IPS-18c (cell line): Measurements from ENCODE around the gene DERA.

ENCODE experiments used
- H3K4me3 ChIP-seq: 2 replicates; pipeline ENCODE4 v1.7.0; 2013; ENCODE audit warnings: low read depth, mild to moderate bottlenecking, low read length, moderate library complexity; ENCODE audit not compliant: insufficient read depth
- H3K9me3 ChIP-seq: one replicate; pipeline ENCODE4 v1.6.1; 2013; ENCODE audit warnings: mild to moderate bottlenecking, low read length, moderate library complexity; ENCODE audit not compliant: control insufficient read depth, insufficient read depth

The DERA gene

DNA sequence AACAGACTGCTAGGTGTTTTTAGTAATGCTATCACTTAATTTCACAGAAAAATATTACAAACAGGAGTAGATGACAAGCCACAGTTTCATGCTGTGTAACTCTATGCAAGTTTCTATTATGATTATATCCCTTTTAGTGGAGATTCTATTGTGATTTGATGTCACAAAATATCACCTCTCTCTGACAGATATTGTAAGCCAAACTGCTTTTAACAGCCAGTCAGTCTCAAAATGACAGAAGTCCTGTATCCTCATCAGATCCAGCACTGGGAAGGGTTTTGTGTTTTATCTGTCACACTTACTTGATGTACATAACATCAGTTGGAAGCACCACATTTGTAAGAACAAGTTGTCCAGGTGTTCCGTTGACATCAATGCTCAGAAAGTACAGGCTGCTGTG lies 164.8 kb downstream of the DERA start:
- Histone ChIP-seq H3K4me3 (no peak overlapping the region), H3K9me3 (no peaks in the 10 kb centered on the region)

DNA sequence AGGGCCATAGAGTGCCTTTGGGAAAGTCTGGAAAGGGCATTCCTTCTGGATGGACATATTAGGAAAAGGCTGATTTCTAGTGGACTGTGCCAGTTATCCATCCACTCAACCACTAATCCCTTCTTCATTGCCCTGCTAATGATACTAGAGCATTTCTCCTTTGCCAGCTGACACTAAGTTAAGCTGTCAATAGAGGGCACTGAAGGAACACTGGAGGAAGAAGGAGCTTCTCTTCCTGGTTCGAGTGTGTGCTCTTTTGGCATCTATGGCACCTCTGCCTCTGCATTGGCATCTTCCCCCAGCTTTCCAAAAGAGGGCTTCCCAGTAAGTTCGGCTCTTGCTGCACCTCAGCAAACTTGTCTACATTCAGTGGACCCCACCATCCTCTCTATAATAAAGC lies 165.4 kb downstream of the DERA start:
- H3K4me3 ChIP-seq = no peak overlapping the region
- no peaks in the 10 kb centered on the region for H3K9me3 ChIP-seq

DNA sequence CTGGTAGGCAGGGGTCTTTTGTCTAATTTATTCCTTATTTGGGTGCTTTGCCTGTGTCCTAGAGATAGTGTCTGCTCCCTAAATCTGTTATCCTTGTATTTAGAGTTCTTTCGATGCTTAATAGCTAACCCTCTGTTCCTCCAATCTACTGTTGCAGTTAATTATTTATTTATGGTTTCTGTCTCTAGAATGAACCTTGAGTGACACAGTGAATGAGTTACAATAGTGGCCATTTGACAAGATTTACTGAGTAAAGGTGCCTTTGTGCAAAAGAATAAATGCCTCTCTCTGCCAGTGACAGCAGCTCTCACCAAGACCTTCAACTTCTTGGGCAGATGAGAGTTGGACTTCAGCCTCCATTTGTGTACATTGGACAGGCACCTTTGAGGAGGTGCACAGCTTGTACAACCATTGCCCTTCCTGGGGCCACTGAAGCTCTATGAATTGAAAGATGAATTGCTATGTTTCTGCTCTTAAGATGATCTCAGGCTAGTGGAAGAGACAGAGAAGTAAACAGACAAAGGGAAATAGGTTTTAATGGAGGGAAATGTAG lies 165.9 kb downstream of the DERA start:
- Histone ChIP-seq H3K9me3 (no peaks in the 10 kb centered on the region), H3K4me3 (no peak overlapping the region)

DNA sequence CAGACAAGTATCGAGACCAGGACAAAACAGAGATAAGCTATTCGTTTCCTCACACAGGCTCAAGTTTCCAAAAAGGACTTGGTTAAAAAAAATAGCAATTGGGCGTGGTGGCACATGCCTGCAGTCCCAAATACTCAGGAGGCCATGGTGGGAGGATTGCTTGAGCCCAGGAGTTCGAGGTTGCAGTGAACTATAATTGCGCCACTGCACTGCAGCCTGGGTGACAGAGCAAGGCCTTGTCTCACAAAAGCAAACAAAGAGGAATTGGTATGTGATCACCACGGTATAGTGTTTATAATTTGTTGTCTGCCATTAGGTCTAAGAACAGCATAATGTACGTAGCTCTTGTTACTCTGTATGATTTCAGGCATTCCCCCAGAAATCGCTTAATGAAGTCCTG lies 175.3 kb downstream of the DERA start:
- Histone ChIP-seq H3K9me3 (no peaks in the 10 kb centered on the region), H3K4me3 (no peak overlapping the region)

DNA sequence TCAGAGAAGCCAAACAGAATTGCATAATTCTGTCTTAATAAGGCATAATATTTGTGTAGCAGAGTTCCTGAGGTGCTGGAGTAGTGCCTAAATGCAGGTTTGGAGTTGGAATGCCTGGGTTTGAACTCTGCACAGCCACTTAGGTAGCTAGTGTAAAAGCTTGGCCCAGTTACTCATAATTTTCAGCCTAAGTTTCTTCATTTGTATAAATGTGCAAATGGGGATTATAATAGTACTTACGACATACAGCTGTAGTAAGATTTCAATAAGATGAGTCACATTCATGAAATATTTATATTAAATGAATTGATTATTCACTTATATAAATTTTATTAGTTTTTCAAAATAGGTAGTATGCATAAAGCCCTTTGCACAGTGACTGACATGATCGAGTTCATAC lies 175.8 kb downstream of the DERA start:
- Histone ChIP-seq H3K9me3 (no peaks in the 10 kb centered on the region), H3K4me3 (no peak overlapping the region)
